ENCODE data around the gene KMT2A.

Gene KMT2A

DNA sequence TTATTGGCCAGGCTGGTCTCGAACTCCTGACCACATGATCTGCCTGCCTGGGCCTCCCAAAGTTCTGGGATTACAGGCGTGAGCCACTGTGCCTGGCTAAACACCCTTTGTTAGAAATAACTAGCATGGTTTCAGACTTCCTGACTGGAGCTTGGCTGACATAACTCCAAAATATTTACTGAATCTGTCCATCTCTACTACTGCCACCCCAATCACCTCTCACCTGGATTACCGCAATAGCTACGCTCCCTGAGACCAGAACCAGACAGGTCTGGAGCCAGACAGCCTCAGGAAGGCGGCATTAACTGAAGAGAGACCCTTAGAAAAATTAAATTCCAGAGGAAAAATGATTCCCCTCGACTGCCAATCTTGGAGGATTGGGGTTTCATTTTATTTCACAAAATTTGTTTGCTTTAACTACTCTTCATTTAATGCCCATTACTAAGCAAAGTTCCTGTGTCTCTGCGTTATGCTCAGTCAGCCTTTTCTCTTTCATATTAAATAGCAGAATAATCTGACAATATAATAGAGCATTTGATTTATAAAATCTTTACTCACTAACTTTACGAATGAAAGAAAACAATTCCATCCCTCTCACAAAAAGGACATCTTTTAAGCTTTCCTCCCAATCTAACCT, 107.8 kb downstream of the KMT2A start:
- TF ChIP-seq CREB1 (IDR thresholded peaks at IDR 0.05; ENCODE audit: low read depth) (no peak), TEAD4 (IDR thresholded peaks at IDR 0.05) (no peak), USF1 (IDR thresholded peaks at IDR 0.05) (no peak), ZBTB7A (IDR thresholded peaks at IDR 0.05; ENCODE audit: low read depth) (no peak)

- TF ChIP-seq TAF1 (IDR thresholded peaks at IDR 0.05; ENCODE audit: low read depth) (no peak), TEAD4 (IDR thresholded peaks at IDR 0.05) (no peak), CREB1 (IDR thresholded peaks at IDR 0.05; ENCODE audit: low read depth) (no peak), EGR1 (IDR thresholded peaks at IDR 0.05) (no peak), FOXM1 (IDR thresholded peaks at IDR 0.05; ENCODE audit: borderline replicate concordance, low read depth) (no peak), TCF12 (IDR thresholded peaks at IDR 0.05; ENCODE audit: low read depth) (no peak), CEBPB (IDR thresholded peaks at IDR 0.05) (no peak), YY1 (IDR thresholded peaks at IDR 0.05; ENCODE audit: low read depth) (no peak), NFIC (IDR thresholded peaks at IDR 0.05) (no peak), ZBTB7A (IDR thresholded peaks at IDR 0.05; ENCODE audit: low read depth) (no peak), USF1 (IDR thresholded peaks at IDR 0.05) (no peak), EP300 (IDR thresholded peaks at IDR 0.05; ENCODE audit: borderline replicate concordance) (no peak), RAD21 (IDR thresholded peaks at IDR 0.05; ENCODE audit: low read depth) (no peak)
- TF ChIP-seq, protein P1, sequence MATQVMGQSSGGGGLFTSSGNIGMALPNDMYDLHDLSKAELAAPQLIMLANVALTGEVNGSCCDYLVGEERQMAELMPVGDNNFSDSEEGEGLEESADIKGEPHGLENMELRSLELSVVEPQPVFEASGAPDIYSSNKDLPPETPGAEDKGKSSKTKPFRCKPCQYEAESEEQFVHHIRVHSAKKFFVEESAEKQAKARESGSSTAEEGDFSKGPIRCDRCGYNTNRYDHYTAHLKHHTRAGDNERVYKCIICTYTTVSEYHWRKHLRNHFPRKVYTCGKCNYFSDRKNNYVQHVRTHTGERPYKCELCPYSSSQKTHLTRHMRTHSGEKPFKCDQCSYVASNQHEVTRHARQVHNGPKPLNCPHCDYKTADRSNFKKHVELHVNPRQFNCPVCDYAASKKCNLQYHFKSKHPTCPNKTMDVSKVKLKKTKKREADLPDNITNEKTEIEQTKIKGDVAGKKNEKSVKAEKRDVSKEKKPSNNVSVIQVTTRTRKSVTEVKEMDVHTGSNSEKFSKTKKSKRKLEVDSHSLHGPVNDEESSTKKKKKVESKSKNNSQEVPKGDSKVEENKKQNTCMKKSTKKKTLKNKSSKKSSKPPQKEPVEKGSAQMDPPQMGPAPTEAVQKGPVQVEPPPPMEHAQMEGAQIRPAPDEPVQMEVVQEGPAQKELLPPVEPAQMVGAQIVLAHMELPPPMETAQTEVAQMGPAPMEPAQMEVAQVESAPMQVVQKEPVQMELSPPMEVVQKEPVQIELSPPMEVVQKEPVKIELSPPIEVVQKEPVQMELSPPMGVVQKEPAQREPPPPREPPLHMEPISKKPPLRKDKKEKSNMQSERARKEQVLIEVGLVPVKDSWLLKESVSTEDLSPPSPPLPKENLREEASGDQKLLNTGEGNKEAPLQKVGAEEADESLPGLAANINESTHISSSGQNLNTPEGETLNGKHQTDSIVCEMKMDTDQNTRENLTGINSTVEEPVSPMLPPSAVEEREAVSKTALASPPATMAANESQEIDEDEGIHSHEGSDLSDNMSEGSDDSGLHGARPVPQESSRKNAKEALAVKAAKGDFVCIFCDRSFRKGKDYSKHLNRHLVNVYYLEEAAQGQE (IDR thresholded peaks at IDR 0.05; ENCODE audit: low read depth), result no peak
- TF ChIP-seq, protein P2, sequence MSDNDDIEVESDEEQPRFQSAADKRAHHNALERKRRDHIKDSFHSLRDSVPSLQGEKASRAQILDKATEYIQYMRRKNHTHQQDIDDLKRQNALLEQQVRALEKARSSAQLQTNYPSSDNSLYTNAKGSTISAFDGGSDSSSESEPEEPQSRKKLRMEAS (IDR thresholded peaks at IDR 0.05), result no peak
Observed at GRCh38 chr11:118544647-118545010, 108.3 kb downstream of the KMT2A start.

DNA sequence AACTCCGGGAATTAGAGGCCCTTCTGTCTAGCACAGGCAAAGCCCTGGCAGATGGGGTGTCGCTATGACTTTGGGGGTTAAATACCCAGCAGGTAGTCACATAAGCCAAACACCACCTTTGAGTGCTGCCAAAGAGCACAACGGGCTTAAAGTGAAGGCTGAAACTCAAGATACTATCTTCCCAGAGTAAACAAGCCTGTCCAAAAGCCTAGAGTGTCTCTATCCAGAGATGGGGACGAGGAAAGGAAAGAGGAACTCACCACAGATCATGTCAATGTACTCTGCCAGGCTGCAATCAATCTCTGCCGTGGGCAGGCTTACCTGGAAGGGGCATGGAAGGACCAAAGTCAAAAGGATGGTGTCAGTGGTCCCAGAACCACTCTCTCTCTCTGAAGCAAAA, 109.2 kb downstream of the KMT2A start:
- TF ChIP-seq EP300 (IDR thresholded peaks at IDR 0.05; ENCODE audit: borderline replicate concordance) (no peak), ZBTB7A (IDR thresholded peaks at IDR 0.05; ENCODE audit: low read depth) (no peak), NFIC (IDR thresholded peaks at IDR 0.05) (no peak), USF1 (IDR thresholded peaks at IDR 0.05) (no peak), FOXM1 (IDR thresholded peaks at IDR 0.05; ENCODE audit: borderline replicate concordance, low read depth) (no peak), CEBPB (IDR thresholded peaks at IDR 0.05) (no peak), RAD21 (IDR thresholded peaks at IDR 0.05; ENCODE audit: low read depth) (no peak), TCF12 (IDR thresholded peaks at IDR 0.05; ENCODE audit: low read depth) (no peak)
- TF ChIP-seq, protein P1 (IDR thresholded peaks at IDR 0.05; ENCODE audit: low read depth), result no peak

- TF ChIP-seq, protein P2 (IDR thresholded peaks at IDR 0.05), result no peak
- TF ChIP-seq TEAD4 (IDR thresholded peaks at IDR 0.05) (no peak), TAF1 (IDR thresholded peaks at IDR 0.05; ENCODE audit: low read depth) (no peak), RAD21 (IDR thresholded peaks at IDR 0.05; ENCODE audit: low read depth) (no peak), NFIC (IDR thresholded peaks at IDR 0.05) (no peak), YY1 (IDR thresholded peaks at IDR 0.05; ENCODE audit: low read depth) (no peak), EGR1 (IDR thresholded peaks at IDR 0.05) (no peak), CREB1 (IDR thresholded peaks at IDR 0.05; ENCODE audit: low read depth) (no peak), FOXM1 (IDR thresholded peaks at IDR 0.05; ENCODE audit: borderline replicate concordance, low read depth) (no peak), USF1 (IDR thresholded peaks at IDR 0.05) (no peak), EP300 (IDR thresholded peaks at IDR 0.05; ENCODE audit: borderline replicate concordance) (no peak), CEBPB (IDR thresholded peaks at IDR 0.05) (no peak), TCF12 (IDR thresholded peaks at IDR 0.05; ENCODE audit: low read depth) (no peak), ZBTB7A (IDR thresholded peaks at IDR 0.05; ENCODE audit: low read depth) (no peak)
- TF ChIP-seq, protein P1 (IDR thresholded peaks at IDR 0.05; ENCODE audit: low read depth), result no peak
Observed at GRCh38 chr11:118547132-118547531, 110.8 kb downstream of the KMT2A start.

All from Ishikawa (cell line).